HepG2 (cell line): Measurements from ENCODE around the gene NPC2. TPM values are rescaled to one million over a fixed set of nuclear protein-coding genes. Genes with fewer than 3 reads are reported as not detected.

ENCODE experiments used
- ATF1 ChIP-seq: IDR thresholded peaks from 2 replicates; pipeline ENCODE4 v1.6.1; 2016; ENCODE audit warnings: mild to moderate bottlenecking, control low read depth
- CCDC6 ChIP-seq: sonication (generic); formaldehyde crosslinking; IDR thresholded peaks from 2 replicates; pipeline ENCODE4 v1.8.1; 2022; ENCODE audit warnings: mild to moderate bottlenecking, missing genetic modification reagents, moderate library complexity
- ELF3 ChIP-seq: IDR thresholded peaks from 2 replicates; pipeline ENCODE4 v1.6.1; 2016; ENCODE audit warnings: missing genetic modification reagents, missing compliant biosample characterization
- IKZF1 ChIP-seq: fragments of 450-650 bp; IDR thresholded peaks from 2 replicates; pipeline ENCODE4 v1.7.1; 2016
- TP53 ChIP-seq: sonication (generic); formaldehyde crosslinking; conservative IDR thresholded peaks from 2 replicates; pipeline ENCODE4 v1.4.0; 2020; ENCODE audit warnings: missing genetic modification reagents
- ZNF337 ChIP-seq: sonication (generic); formaldehyde crosslinking; IDR thresholded peaks from 2 replicates; pipeline ENCODE4 v1.5.1; 2020; ENCODE audit warnings: missing genetic modification reagents, low read depth, mild to moderate bottlenecking, borderline replicate concordance
- ZNF567 ChIP-seq: sonication (generic); formaldehyde crosslinking; IDR thresholded peaks from 2 replicates; pipeline ENCODE4 v1.8.1; 2023; ENCODE audit warnings: mild to moderate bottlenecking, missing genetic modification reagents, borderline replicate concordance
- ZNF598 ChIP-seq: sonication (generic); formaldehyde crosslinking; IDR thresholded peaks from 2 replicates; pipeline ENCODE4 v1.5.1; 2020; ENCODE audit warnings: mild to moderate bottlenecking, missing genetic modification reagents, borderline replicate concordance
- ZNF773 ChIP-seq: sonication (generic); formaldehyde crosslinking; IDR thresholded peaks from 2 replicates; pipeline ENCODE4 v1.4.0; 2020; ENCODE audit warnings: missing genetic modification reagents, borderline replicate concordance
- polyA plus RNA-seq, 8 experiments: library from polyadenylated mRNA; depleted of rRNA in 3 of 8; stranded (reverse) in 7 of 8; unstranded in 1 of 8; fragments of >200 nt; fragmentation: Illumina TruSeq in 4 of 8; extraction: Trizol in 4 of 8; gene quantifications; 2 replicates each; pipeline versions ENCODE4 v1.2.1 to v1.2.3, GENCODE V29; 2011 to 2016; ENCODE audit warnings: low read depth in 4 of 8, missing spikeins in 1 of 8, mixed read lengths in 1 of 8; ENCODE audit not compliant: insufficient read depth in 1 of 8
- total RNA-seq, 5 experiments: library from RNA; depleted of rRNA; stranded (reverse); fragments of >200 nt; fragmentation: Illumina TruSeq; extraction: Trizol; gene quantifications; 2 replicates each; pipeline ENCODE4 v1.2.3, GENCODE V29; 2016; ENCODE audit warnings: low read depth in 1 of 5
- TF ChIP-seq, protein P1 (sequence below): sonication (generic); formaldehyde crosslinking; IDR thresholded peaks from 2 replicates; pipeline ENCODE4 v1.4.0; 2020; ENCODE audit warnings: missing genetic modification reagents
- TF ChIP-seq, protein P2 (sequence below): sonication (generic); IDR thresholded peaks from 2 replicates; pipeline ENCODE4 v1.6.1; 2016; ENCODE audit warnings: low read depth, borderline replicate concordance
- TF ChIP-seq, protein P3 (sequence below): sonication (generic); formaldehyde crosslinking; conservative IDR thresholded peaks from 2 replicates; pipeline ENCODE4 v1.4.0; 2020; ENCODE audit warnings: missing genetic modification reagents
- TF ChIP-seq, protein P4 (sequence below): IDR thresholded peaks from 2 replicates; pipeline ENCODE4 v1.6.1; 2016; ENCODE audit warnings: low read depth, control low read depth
- TF ChIP-seq, protein P5 (sequence below): sonication (generic); formaldehyde crosslinking; IDR thresholded peaks from 2 replicates; pipeline ENCODE4 v1.5.0; 2020; ENCODE audit warnings: missing genetic modification reagents, mild to moderate bottlenecking, borderline replicate concordance

NPC2 gene
- total and polyA plus RNA-seq, 2 of the 13 experiments (the other 11 are each of a cell fraction or from before 2014, with no cell fraction given): 132 to 164 TPM

DNA sequence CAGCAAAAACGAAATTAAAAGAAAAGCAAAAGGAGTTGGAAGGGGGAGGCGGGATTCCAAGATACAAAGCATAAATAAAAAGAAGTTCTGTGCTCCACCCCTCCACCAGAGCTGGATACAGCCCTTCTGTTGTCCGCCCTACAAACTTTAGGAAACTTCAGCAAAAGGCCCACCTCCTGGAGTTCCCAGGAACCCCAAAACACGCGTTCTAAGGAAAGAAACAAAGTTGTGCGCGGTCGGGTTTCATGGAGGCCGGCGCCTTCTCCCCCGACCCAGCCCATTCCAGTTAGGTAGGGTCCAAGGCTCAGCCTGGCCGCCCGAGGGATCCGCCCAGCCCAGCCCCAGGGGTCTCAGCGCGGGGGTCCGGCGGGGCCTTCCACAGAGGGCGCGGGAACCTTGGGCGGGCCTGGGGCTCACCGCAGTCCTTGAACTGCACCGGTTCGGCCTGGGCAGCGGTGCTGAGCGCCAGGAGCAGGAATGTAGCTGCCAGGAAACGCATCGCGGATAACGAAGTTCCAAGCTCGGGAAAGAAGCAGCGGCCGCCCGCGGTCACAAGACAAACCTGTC, at the start of gene NPC2 (continued):
- TF ChIP-seq, protein P1, sequence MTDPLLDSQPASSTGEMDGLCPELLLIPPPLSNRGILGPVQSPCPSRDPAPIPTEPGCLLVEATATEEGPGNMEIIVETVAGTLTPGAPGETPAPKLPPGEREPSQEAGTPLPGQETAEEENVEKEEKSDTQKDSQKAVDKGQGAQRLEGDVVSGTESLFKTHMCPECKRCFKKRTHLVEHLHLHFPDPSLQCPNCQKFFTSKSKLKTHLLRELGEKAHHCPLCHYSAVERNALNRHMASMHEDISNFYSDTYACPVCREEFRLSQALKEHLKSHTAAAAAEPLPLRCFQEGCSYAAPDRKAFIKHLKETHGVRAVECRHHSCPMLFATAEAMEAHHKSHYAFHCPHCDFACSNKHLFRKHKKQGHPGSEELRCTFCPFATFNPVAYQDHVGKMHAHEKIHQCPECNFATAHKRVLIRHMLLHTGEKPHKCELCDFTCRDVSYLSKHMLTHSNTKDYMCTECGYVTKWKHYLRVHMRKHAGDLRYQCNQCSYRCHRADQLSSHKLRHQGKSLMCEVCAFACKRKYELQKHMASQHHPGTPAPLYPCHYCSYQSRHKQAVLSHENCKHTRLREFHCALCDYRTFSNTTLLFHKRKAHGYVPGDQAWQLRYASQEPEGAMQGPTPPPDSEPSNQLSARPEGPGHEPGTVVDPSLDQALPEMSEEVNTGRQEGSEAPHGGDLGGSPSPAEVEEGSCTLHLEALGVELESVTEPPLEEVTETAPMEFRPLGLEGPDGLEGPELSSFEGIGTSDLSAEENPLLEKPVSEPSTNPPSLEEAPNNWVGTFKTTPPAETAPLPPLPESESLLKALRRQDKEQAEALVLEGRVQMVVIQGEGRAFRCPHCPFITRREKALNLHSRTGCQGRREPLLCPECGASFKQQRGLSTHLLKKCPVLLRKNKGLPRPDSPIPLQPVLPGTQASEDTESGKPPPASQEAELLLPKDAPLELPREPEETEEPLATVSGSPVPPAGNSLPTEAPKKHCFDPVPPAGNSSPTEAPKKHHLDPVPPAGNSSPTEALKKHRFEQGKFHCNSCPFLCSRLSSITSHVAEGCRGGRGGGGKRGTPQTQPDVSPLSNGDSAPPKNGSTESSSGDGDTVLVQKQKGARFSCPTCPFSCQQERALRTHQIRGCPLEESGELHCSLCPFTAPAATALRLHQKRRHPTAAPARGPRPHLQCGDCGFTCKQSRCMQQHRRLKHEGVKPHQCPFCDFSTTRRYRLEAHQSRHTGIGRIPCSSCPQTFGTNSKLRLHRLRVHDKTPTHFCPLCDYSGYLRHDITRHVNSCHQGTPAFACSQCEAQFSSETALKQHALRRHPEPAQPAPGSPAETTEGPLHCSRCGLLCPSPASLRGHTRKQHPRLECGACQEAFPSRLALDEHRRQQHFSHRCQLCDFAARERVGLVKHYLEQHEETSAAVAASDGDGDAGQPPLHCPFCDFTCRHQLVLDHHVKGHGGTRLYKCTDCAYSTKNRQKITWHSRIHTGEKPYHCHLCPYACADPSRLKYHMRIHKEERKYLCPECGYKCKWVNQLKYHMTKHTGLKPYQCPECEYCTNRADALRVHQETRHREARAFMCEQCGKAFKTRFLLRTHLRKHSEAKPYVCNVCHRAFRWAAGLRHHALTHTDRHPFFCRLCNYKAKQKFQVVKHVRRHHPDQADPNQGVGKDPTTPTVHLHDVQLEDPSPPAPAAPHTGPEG (CRISPR knock-in tag): peak; percentile 84; the same call in 1 of the 2 replicates
- TF ChIP-seq TP53 (CRISPR knock-in tag) (no peak), ATF1 (CRISPR knock-in tag) (no peak), ELF3 (CRISPR knock-in tag) (peak; percentile 37; the same call in 1 of the 2 replicates), ZNF773 (no peak), ZNF598 (CRISPR knock-in tag) (no peak), ZNF567 (no peak), ZNF337 (CRISPR knock-in tag) (no peak), CCDC6 (no peak), IKZF1 (no peak)
- TF ChIP-seq, protein P2, sequence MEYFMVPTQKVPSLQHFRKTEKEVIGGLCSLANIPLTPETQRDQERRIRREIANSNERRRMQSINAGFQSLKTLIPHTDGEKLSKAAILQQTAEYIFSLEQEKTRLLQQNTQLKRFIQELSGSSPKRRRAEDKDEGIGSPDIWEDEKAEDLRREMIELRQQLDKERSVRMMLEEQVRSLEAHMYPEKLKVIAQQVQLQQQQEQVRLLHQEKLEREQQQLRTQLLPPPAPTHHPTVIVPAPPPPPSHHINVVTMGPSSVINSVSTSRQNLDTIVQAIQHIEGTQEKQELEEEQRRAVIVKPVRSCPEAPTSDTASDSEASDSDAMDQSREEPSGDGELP: no peak
- TF ChIP-seq, protein P3, sequence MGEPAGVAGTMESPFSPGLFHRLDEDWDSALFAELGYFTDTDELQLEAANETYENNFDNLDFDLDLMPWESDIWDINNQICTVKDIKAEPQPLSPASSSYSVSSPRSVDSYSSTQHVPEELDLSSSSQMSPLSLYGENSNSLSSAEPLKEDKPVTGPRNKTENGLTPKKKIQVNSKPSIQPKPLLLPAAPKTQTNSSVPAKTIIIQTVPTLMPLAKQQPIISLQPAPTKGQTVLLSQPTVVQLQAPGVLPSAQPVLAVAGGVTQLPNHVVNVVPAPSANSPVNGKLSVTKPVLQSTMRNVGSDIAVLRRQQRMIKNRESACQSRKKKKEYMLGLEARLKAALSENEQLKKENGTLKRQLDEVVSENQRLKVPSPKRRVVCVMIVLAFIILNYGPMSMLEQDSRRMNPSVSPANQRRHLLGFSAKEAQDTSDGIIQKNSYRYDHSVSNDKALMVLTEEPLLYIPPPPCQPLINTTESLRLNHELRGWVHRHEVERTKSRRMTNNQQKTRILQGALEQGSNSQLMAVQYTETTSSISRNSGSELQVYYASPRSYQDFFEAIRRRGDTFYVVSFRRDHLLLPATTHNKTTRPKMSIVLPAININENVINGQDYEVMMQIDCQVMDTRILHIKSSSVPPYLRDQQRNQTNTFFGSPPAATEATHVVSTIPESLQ (CRISPR knock-in tag): no peak
- TF ChIP-seq, protein P4, sequence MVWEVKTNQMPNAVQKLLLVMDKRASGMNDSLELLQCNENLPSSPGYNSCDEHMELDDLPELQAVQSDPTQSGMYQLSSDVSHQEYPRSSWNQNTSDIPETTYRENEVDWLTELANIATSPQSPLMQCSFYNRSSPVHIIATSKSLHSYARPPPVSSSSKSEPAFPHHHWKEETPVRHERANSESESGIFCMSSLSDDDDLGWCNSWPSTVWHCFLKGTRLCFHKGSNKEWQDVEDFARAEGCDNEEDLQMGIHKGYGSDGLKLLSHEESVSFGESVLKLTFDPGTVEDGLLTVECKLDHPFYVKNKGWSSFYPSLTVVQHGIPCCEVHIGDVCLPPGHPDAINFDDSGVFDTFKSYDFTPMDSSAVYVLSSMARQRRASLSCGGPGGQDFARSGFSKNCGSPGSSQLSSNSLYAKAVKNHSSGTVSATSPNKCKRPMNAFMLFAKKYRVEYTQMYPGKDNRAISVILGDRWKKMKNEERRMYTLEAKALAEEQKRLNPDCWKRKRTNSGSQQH (CRISPR knock-in tag): no peak
- TF ChIP-seq, protein P5, sequence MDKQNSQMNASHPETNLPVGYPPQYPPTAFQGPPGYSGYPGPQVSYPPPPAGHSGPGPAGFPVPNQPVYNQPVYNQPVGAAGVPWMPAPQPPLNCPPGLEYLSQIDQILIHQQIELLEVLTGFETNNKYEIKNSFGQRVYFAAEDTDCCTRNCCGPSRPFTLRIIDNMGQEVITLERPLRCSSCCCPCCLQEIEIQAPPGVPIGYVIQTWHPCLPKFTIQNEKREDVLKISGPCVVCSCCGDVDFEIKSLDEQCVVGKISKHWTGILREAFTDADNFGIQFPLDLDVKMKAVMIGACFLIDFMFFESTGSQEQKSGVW (CRISPR knock-in tag): no peak
